ENCODE results near the gene SLC11A1.

- TF ChIP-seq CTCF (IDR thresholded peaks at IDR 0.05) = no peak
- TF ChIP-seq POLR2A (IDR thresholded peaks at IDR 0.05) = no peak
These were observed 14.8 kb downstream of the SLC11A1 start for GRCh38 chr2:218396688-218397462.

All from heart left ventricle (tissue), 13 donors.